H9 (cell line): Measurements from ENCODE around the gene PLEK. TPM values are rescaled to one million over a fixed set of nuclear protein-coding genes. Genes with fewer than 3 reads are reported as not detected.
"Not testable (repeated sequence)": the region's sequence is repeated elsewhere in the genome, so short reads cannot be mapped to it uniquely, and the experiment has no call there.

ENCODE experiments used
- DNase-seq: peaks from one replicate; pipeline ENCODE4 v3.0.0-alpha.2; 2017
- H2AFZ ChIP-seq: one replicate; pipeline ENCODE4 v1.6.1; 2013; ENCODE audit warnings: mild to moderate bottlenecking, low read length, control low read depth, moderate library complexity
- H2AK5ac ChIP-seq: 2 replicates; pipeline ENCODE4 v1.6.1; 2013; ENCODE audit warnings: low read length, control low read depth, mixed read lengths; ENCODE audit not compliant: insufficient read length
- H2BK120ac ChIP-seq: one replicate; pipeline ENCODE4 v1.6.1; 2013; ENCODE audit warnings: low read depth, mild to moderate bottlenecking, low read length, control low read depth, inconsistent platforms; ENCODE audit not compliant: poor library complexity, severe bottlenecking
- H2BK12ac ChIP-seq: 2 replicates; pipeline ENCODE4 v1.6.1; 2013; ENCODE audit warnings: low read length, control low read depth, mixed read lengths, low read depth; ENCODE audit not compliant: insufficient read length
- H2BK15ac ChIP-seq: 2 replicates; pipeline ENCODE4 v1.6.1; 2013; ENCODE audit warnings: low read depth, low read length, control low read depth
- H2BK20ac ChIP-seq: one replicate; pipeline ENCODE4 v1.6.1; 2013; ENCODE audit warnings: low read depth, mild to moderate bottlenecking, low read length, control low read depth, inconsistent platforms; ENCODE audit not compliant: poor library complexity, severe bottlenecking
- H2BK5ac ChIP-seq: 2 replicates; pipeline ENCODE4 v1.6.1; 2013; ENCODE audit warnings: low read length, control low read depth, mixed read lengths; ENCODE audit not compliant: insufficient read length
- H3K14ac ChIP-seq: 2 replicates; pipeline ENCODE4 v1.6.1; 2013; ENCODE audit warnings: low read length, control low read depth; ENCODE audit not compliant: insufficient read depth
- H3K18ac ChIP-seq: 2 replicates; pipeline ENCODE4 v1.6.1; 2013; ENCODE audit warnings: low read depth, mild to moderate bottlenecking, mixed read lengths, low read length, control low read depth; ENCODE audit not compliant: insufficient read length
- H3K23ac ChIP-seq: 2 replicates; pipeline ENCODE4 v1.6.1; 2013; ENCODE audit warnings: low read length, control low read depth, mixed read lengths, low read depth; ENCODE audit not compliant: insufficient read length
- H3K23me2 ChIP-seq: 2 replicates; pipeline ENCODE4 v1.6.1; 2013; ENCODE audit warnings: low read depth, mild to moderate bottlenecking, mixed read lengths, low read length, control low read depth; ENCODE audit not compliant: insufficient read length, poor library complexity, severe bottlenecking
- H3K27ac ChIP-seq: 2 replicates; pipeline ENCODE4 v1.5.1; 2013; ENCODE audit warnings: low read length, control low read depth, mixed read lengths, low read depth; ENCODE audit not compliant: insufficient read length
- H3K27me3 ChIP-seq: 2 replicates; pipeline ENCODE4 v1.6.1; 2013; ENCODE audit warnings: low read length, control low read depth, inconsistent platforms; ENCODE audit not compliant: insufficient read depth
- H3K4ac ChIP-seq: 2 replicates; pipeline ENCODE4 v1.6.1; 2013; ENCODE audit warnings: low read depth, mild to moderate bottlenecking, control low read depth, inconsistent platforms, low read length, moderate library complexity
- H3K4me1 ChIP-seq: 2 replicates; pipeline ENCODE4 v1.6.1; 2013; ENCODE audit warnings: low read length, control low read depth, inconsistent platforms; ENCODE audit not compliant: insufficient read depth
- H3K4me2 ChIP-seq: 2 replicates; pipeline ENCODE4 v1.6.1; 2013; ENCODE audit warnings: low read length, control low read depth, mixed read lengths; ENCODE audit not compliant: insufficient read length, insufficient read depth
- H3K56ac ChIP-seq: 2 replicates; pipeline ENCODE4 v1.6.1; 2013; ENCODE audit warnings: low read depth, mild to moderate bottlenecking, mixed read lengths, low read length, control low read depth; ENCODE audit not compliant: insufficient read length
- H3K79me1 ChIP-seq: 2 replicates; pipeline ENCODE4 v1.6.1; 2013; ENCODE audit warnings: low read depth, mild to moderate bottlenecking, moderate library complexity, low read length, control low read depth, inconsistent platforms; ENCODE audit not compliant: insufficient read depth, poor library complexity, severe bottlenecking
- H3K79me2 ChIP-seq: 2 replicates; pipeline ENCODE4 v1.6.1; 2013; ENCODE audit warnings: low read length, control low read depth, inconsistent platforms; ENCODE audit not compliant: insufficient read depth
- H3K9ac ChIP-seq: 2 replicates; pipeline ENCODE4 v1.6.1; 2013; ENCODE audit warnings: low read length, control low read depth, mixed read lengths; ENCODE audit not compliant: insufficient read length; ENCODE audit errors: extremely low read depth
- H3K9me3 ChIP-seq: one replicate; pipeline ENCODE4 v1.6.1; 2013; ENCODE audit warnings: low read depth, low read length, inconsistent platforms; ENCODE audit not compliant: control insufficient read depth
- H3T11ph ChIP-seq: one replicate; pipeline ENCODE4 v1.6.1; 2013; ENCODE audit warnings: mild to moderate bottlenecking, low read length, control low read depth, inconsistent platforms
- H4K20me1 ChIP-seq: one replicate; pipeline ENCODE4 v1.6.1; 2013; ENCODE audit not compliant: control insufficient read depth, insufficient read length, insufficient read depth
- H4K5ac ChIP-seq: 2 replicates; pipeline ENCODE4 v1.6.1; 2013; ENCODE audit warnings: low read depth, mild to moderate bottlenecking, mixed read lengths, low read length, control low read depth; ENCODE audit not compliant: insufficient read length
- H4K8ac ChIP-seq: replicated peaks from 2 replicates; pipeline ENCODE4 v1.6.1; 2013; ENCODE audit warnings: low read length, control low read depth, mixed read lengths, low read depth; ENCODE audit not compliant: insufficient read length
- H4K91ac ChIP-seq: 2 replicates; pipeline ENCODE4 v1.6.1; 2013; ENCODE audit warnings: low read depth, mild to moderate bottlenecking, moderate library complexity, mixed read lengths, low read length, control low read depth; ENCODE audit not compliant: insufficient read length
- H3K27ac Mint-ChIP-seq, 3 experiments: 2 replicates in 2 of 3; 3 replicates in 1 of 3; pipeline ENCODE4 v1.8.0; 2020 to 2021; ENCODE audit warnings: mixed read lengths in 3 of 3, mild to moderate bottlenecking in 1 of 3, moderate library complexity in 1 of 3
- H3K27me3 Mint-ChIP-seq: 2 replicates; pipeline ENCODE4 v1.8.0; 2021; ENCODE audit warnings: low read depth, mild to moderate bottlenecking, moderate library complexity, mixed read lengths
- H3K36me3 Mint-ChIP-seq, 3 experiments: 2 replicates in 2 of 3; 3 replicates in 1 of 3; pipeline ENCODE4 v1.8.0; 2020 to 2021; ENCODE audit warnings: low read depth in 3 of 3, mixed read lengths in 3 of 3; ENCODE audit not compliant: insufficient read depth in 1 of 3
- H3K4me1 Mint-ChIP-seq, 2 experiments: 2 replicates each; pipeline ENCODE4 v1.8.0; 2020; ENCODE audit warnings: mixed read lengths in 2 of 2
- H3K4me3 Mint-ChIP-seq, 2 experiments: 2 replicates in 1 of 2; 3 replicates in 1 of 2; pipeline ENCODE4 v1.8.0; 2020 to 2021; ENCODE audit warnings: mild to moderate bottlenecking in 2 of 2, mixed read lengths in 2 of 2, moderate library complexity in 1 of 2
- H3K9me3 Mint-ChIP-seq, 2 experiments: 2 replicates in 1 of 2; 3 replicates in 1 of 2; pipeline ENCODE4 v1.8.0; 2020; ENCODE audit warnings: mild to moderate bottlenecking in 2 of 2, mixed read lengths in 2 of 2, moderate library complexity in 1 of 2
- WGBS: extraction: QIAGEN DNeasy Blood & Tissue Kit; methylation state at CpG from one replicate; pipeline ENCODE4 v1.1.7; 2013; ENCODE audit warnings: missing lambda C conversion rate, low lambda C conversion rate, mixed read lengths; ENCODE audit not compliant: insufficient read length; ENCODE audit errors: extremely low coverage; 5-methylcytosine and 5-hydroxymethylcytosine counted together
- total RNA-seq: library from RNA; stranded (reverse); gene quantifications from 2 replicates; pipeline ENCODE4 v1.2.1, GENCODE V29; 2021
- TF ChIP-seq, protein P1 (sequence below): fragments of 200-600 bp; sonication (generic); conservative IDR thresholded peaks from 3 replicates; pipeline ENCODE4 v1.8.0; 2021; ENCODE audit warnings: antibody characterized with exemption, mild to moderate bottlenecking

Gene PLEK
- total RNA-seq, 1 experiment from 2014 or later: not detected

DNA sequence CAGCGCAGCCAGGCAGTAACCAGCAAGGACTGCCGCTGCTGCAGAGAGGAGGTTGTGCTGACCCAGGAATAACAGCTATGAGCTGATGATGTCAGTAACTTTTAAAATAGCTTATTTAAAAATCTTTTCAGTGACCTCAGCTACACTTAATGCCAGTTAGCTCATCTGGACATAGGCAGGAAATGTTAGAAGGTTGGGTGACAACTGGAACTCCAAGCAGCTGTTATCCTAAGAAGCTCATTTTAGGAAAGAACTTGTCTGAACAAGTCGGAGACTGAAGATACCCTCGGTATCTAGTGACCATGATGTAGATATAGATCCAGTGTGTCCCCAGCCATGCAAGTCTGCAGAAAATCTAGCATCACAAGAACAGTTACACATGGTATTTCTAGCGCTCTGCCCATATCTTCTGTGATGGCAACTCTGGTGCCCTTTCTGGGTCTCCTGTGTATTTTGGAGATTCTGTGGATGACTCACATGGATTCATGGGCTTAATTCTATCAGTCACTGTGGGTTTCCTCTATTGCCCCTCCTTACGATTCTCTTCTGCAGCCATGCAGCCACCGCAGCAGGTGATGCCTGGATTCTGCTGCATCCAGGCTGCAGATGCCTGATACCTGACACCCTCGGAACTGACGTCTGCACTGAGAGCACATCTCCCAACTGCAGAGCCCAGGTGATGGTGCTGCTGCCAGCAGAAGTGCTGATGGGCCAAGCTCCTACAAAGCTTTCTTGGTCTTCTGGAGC is 19.8 kb upstream of the PLEK start:
- DNase-seq: peak; percentile 40
- Histone ChIP-seq H3K56ac (no peak overlapping the region), H3K27ac (no peak overlapping the region), H3K9me3 (no peaks in the 10 kb centered on the region), H4K91ac (no peak overlapping the region), H2AK5ac (no peak overlapping the region), H3K79me2 (no peaks in the 10 kb centered on the region), H3K4ac (no peak overlapping the region), H2BK5ac (no peak overlapping the region), H4K5ac (no peak overlapping the region), H4K20me1 (no peaks in the 10 kb centered on the region), H3K4me1 (no peaks in the 10 kb centered on the region), H4K8ac (no peak overlapping the region), H2BK120ac (no peak overlapping the region), H2BK20ac (no peak overlapping the region), H2BK15ac (no peak overlapping the region), H3K4me2 (no peak overlapping the region), H3K23ac (no peak overlapping the region), H3K23me2 (no peaks in the 10 kb centered on the region), H2AFZ (no peak overlapping the region), H3K27me3 (no peaks in the 10 kb centered on the region), H3T11ph (no peak overlapping the region), H3K79me1 (no peaks in the 10 kb centered on the region), H3K18ac (no peak overlapping the region), H3K9ac (no peak overlapping the region), H3K14ac (no peak overlapping the region), H2BK12ac (no peak overlapping the region)
- Mint-ChIP-seq H3K4me3 (no peak overlapping the region), H3K4me1 (peaks cover 0 to 2% of the 10 kb centered on the region in 2 experiments; a peak in 2 of 4 replicates), H3K27ac (no peak overlapping the region), H3K36me3 (no peaks in the 10 kb centered on the region), H3K9me3 (no peaks in the 10 kb centered on the region), H3K27me3 (peaks cover 15% of the 10 kb centered on the region)
- TF ChIP-seq, protein P1, sequence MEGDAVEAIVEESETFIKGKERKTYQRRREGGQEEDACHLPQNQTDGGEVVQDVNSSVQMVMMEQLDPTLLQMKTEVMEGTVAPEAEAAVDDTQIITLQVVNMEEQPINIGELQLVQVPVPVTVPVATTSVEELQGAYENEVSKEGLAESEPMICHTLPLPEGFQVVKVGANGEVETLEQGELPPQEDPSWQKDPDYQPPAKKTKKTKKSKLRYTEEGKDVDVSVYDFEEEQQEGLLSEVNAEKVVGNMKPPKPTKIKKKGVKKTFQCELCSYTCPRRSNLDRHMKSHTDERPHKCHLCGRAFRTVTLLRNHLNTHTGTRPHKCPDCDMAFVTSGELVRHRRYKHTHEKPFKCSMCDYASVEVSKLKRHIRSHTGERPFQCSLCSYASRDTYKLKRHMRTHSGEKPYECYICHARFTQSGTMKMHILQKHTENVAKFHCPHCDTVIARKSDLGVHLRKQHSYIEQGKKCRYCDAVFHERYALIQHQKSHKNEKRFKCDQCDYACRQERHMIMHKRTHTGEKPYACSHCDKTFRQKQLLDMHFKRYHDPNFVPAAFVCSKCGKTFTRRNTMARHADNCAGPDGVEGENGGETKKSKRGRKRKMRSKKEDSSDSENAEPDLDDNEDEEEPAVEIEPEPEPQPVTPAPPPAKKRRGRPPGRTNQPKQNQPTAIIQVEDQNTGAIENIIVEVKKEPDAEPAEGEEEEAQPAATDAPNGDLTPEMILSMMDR: no peak
- WGBS: no CpG with 5 or more reads among the region's 9 CpGs

DNA sequence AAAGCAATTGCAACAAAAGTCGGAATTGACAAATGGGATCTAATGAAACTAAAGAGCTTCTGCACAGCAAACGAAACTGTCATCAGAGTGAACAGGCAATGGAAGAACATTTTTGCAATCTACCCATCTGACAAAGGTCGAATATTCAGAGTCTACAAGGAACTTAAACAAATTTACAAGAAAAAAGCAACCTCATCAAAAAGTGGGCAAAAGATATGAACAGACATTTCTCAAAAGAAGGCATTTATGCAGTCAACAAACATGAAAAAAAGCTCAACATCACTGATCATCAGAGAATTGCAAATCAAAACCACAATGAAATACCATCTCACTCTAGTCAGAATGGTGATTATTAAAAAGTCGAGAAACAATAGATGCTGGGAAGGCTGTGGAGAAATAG is 16.0 kb upstream of the PLEK start:
- no CpG with 5 or more reads among the region's 4 CpGs for WGBS
- not testable (repeated sequence) for H3K4me2 ChIP-seq, H2AFZ ChIP-seq

More for the DNA sequence above, 16.0 kb upstream of the PLEK start:
- not testable (repeated sequence) for H2BK15ac ChIP-seq, H2BK120ac ChIP-seq, H3K79me2 ChIP-seq, H3K23me2 ChIP-seq, H3K36me3 Mint-ChIP-seq, H3K56ac ChIP-seq, H2BK12ac ChIP-seq, H3K9me3 ChIP-seq, H3K18ac ChIP-seq, H2BK5ac ChIP-seq, H3K4ac ChIP-seq, H4K91ac ChIP-seq, H3K9me3 Mint-ChIP-seq, H2AK5ac ChIP-seq, H4K20me1 ChIP-seq, H3K27me3 ChIP-seq, H4K5ac ChIP-seq, H3T11ph ChIP-seq, H3K14ac ChIP-seq, H4K8ac ChIP-seq, DNase-seq, H3K9ac ChIP-seq, H3K79me1 ChIP-seq, H3K27ac Mint-ChIP-seq, H3K23ac ChIP-seq, H3K4me3 Mint-ChIP-seq, H3K4me1 Mint-ChIP-seq, H2BK20ac ChIP-seq, H3K4me1 ChIP-seq, H3K27ac ChIP-seq
- peaks cover 19% of the 10 kb centered on the region for H3K27me3 Mint-ChIP-seq
